Measurements from ENCODE around the gene FBXO9.
"Not testable (repeated sequence)": the region's sequence is repeated elsewhere in the genome, so short reads cannot be mapped to it uniquely, and the experiment has no call there.

The FBXO9 gene

DNA sequence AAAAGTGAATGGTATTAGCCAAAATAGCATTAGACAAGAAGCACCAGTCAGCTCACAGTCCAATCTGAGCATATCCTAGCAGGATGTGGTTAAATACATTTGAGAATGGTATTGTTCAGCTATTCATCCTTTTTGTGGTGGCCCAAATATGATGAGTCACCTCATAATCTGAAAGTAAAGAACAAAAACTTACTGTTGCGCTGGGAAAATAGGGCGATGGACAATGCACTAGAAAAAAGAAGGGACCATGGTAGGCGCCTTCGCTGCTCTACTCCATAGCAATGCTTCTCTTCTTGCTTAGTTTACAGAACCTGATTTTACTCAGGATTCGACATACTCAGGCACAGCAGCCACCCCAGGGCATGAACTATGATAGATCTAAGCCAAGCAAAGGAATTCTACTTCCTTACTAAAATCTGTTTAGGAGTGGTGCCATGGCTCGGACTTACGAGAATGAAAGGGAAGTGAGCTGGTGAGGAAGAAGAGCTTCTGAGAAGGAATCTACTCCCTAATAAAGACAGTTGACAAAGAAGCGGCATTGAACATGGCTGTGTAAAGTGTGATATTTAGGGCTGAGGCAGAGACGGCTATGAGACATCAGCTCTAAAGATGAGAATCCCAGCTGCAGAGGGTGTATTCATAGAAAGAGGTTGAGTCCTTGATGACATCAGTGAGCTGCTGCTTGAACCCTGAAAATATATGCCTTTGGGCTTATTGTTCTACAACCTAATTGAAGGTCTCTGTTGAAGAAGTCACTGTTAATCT, 16.6 kb upstream of the FBXO9 start:
- DNase-seq (ENCODE audit: low read depth), result no peak

DNA sequence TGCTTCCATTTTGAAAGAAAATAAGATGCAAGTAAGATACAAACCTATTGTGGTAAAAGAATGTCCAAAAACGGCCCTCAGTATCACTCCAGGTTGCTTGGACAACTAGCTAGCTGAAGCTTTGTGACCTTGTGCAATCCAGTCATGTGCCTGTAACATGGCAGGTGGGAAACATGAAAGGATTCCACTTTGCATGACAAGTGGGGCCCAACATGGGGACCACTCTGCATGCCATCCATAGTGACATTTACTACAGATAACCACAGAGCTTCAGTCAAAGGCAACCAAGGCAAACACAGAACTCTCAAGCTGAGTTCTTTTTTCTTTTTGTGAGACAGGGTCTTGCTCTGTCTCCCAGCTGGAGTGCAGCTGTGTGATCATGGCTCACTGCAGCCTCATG, 15.8 kb upstream of the FBXO9 start:
- DNase-seq (ENCODE audit: low read depth), result no peak

DNA sequence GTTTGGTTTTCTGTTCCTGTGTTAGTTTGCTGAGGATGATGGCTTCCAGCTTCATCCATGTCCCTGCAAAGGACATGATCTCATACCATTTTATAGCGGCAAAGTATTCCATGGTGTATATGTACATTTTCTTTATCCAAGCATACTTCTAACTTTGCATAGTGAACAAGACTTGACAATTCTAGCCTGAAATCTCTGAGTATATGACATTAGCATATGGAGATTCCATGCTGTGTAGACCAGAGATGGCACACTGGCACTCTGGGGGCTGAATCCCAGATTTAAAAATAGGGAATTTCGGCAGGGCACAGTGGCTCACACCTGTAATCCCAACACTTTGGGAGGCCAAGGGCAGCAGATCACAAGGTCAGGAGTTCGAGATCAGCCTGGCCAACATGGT, 13.1 kb upstream of the FBXO9 start:
- not testable (repeated sequence) for DNase-seq (ENCODE audit: low read depth)

DNA sequence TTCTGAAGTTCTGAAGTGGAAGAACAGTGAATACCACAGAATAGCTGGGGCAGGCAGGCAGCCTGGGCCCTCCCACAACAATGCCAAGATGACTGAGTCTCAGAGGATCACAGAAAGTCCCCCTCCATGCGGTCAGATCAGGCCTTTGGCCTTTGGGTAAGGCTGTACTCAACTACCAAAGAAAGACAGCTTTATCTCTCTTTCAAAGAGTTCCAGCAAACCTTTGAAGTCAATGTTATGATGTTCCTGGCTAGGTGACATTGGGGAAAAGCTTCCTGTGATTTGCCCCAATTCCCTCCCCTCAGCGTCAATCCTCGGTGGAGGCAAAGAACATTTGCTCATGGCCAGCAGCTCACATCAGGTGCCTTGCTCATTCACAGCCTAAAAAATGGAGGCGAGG, 10.7 kb upstream of the FBXO9 start:
- no peak for DNase-seq (ENCODE audit: low read depth)

- no peak for DNase-seq (ENCODE audit: low read depth)
Observed at GRCh38 chr6:53055873-53056272, 9.3 kb upstream of the FBXO9 start.

DNA sequence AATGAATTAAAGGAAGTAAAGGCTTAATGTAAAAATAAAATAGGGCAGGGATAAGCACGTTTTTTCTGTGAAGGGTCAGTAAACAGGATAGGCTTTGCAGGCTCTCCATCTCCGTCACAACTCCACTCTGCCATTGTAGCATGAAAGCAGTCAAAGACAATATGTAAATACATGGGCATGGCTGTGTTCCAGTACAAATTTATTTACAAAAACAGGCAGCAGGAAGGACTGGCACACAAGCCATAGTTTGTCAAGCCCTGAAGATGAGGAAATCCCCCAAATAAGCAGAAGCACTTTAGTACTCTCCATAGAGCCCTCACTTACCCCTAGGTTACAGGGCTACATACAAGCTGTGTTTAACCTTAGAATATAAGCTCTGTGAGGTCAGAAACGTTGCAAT, 8.9 kb upstream of the FBXO9 start:
- no peak for DNase-seq (ENCODE audit: low read depth)

GRCh38 chr6:53058388-53059195, 6.6 kb upstream of the FBXO9 start:
- no peak for DNase-seq (ENCODE audit: low read depth)

GRCh38 chr6:53059648-53060589, 5.3 kb upstream of the FBXO9 start:
- DNase-seq (ENCODE audit: low read depth), result no peak

GRCh38 chr6:53062169-53062539, 3.0 kb upstream of the FBXO9 start:
- DNase-seq (ENCODE audit: low read depth), result no peak

DNA sequence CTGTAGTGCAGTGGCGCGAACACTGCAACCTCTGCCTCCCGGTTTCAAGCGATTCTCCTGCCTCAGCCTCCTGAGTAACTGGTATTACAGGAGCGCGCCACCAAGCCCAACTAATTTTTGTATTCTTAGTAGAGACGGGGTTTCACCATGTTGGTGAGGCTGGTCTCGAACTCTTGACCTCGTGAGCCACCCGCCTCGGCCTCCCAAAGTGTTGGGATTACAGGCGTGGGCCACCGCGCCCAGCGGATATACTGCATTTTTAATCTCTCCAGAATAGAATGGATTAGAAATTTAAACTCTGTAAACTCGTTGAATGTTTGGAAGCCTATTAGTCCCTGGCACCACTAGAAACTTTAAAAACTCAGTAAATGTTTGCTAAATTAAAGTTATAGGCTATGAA, 949 bp upstream of the FBXO9 start:
- DNase-seq (ENCODE audit: low read depth), result not testable (repeated sequence)

DNA sequence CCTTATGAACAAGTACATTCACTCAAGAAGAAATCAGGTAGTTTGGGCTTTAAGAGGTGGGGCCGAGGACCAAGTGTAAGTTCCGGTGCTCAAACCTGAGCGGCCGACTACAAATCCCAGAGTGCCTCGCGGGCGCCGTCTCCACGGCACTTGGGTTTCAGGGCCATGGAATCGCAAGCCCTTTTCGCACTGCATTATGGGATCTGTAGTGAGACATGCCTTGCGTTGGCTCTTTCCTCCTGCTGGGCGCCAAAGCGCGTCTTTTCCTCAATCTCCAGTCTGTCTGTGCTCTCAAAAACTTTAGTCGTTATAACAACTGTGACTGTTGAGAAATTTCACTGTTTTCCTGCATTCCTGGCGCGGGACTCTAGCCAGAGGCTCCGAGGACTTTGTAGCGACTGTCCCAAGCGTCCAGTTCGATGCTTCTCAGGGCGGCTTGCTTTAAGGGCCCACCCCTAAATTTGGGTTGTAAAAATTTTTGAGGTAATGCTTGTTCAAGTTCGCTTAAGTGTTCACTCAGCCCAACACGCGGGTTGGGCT, 408 bp upstream of the FBXO9 start:
- no peak for DNase-seq (ENCODE audit: low read depth)

GRCh38 chr6:53066077-53066417, 843 bp downstream of the FBXO9 start:
- no peak for DNase-seq (ENCODE audit: low read depth)

DNA sequence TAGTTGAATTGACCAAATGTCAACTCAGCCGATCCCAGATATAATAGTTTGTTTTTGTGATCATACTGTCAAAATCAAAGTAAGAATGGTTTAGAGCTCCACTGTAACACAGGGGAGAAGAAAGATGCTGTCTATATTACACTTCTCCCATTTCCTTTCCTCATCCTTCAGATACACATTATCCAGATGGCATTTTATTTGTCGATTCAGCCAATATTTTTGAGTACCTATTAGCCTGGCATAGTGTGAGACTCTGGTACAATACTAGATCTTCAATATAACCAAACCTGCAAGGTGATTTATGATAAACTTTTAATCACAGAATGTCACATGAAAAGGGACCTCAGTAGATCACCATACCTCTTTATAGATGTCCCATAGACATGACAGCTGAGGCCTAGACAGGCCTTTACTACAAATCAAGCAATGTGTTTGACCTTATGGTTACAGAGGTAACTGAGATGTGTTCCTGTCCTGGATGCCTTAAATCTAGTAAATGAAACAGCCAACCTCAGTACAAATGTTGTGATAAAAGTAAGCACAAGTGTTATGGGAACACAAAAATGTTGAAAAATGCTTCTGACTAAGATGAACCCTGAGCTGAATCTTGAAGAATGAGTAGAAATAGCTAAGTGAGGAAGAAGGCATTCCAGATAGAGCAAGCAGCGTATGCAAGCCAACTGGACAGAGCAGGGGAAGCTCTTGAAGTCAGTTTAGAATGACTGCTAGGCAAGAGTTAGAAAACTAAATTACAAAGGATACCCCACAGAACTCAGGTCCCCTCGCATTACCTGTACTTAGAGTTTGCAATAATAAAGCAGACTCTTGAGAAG, 1.9 kb downstream of the FBXO9 start:
- DNase-seq (ENCODE audit: low read depth), result no peak

GRCh38 chr6:53067849-53068361, 2.7 kb downstream of the FBXO9 start:
- DNase-seq (ENCODE audit: low read depth), result no peak

DNA sequence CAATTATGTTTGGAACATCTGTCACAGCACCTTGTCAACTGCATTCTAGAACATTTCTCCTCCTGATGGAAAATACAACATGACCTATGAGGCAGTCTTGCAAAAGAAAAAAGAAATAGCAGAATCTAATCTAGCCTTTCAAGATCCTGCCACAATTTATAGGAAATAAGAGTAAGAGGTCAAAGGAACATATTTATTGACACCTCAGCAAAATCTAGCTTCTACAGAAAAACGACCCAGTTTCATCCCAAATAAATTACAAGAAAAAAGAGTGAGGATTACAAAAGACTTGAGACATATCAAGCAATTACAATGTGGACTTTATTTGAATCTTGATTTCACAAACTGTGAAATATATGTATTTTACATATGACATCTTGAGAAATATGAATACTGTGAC, 4.2 kb downstream of the FBXO9 start:
- no peak for DNase-seq (ENCODE audit: low read depth)

DNA sequence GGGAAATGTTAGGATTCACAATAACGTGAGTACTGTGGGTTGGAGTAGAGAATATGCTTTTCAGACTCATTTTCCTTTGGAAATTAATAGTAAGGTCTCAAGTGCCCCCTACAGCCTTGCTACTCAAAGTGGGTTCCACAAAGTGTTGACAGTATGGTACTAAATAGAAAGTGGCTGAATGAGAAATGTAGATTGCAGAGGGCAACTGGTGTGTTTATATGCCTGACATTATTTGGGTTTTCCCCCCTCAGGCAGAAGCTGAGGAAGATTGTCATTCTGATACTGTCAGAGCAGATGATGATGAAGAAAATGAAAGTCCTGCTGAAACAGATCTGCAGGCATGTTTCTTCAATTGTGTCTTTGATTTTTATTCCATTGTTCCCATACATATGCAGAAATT, 5.6 kb downstream of the FBXO9 start:
- DNase-seq (ENCODE audit: low read depth), result no peak

DNA sequence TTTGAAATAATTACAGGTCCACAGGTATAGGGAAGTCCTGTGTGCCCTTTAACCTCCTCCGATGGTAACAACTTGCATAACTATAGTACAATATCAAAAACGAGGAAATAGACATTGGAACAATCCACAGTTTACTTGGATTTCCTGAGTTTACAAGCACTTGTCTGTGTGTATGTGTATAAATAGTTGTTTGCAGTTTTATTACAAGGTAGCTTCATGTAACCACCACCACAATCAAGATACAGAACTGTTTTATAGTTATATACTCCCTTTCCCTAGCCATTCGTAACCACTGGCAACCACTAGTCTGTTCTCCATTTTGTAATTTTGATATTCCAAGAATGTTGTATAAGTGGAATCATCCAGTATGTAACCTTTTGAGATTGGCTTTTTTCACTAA, 9.1 kb downstream of the FBXO9 start:
- DNase-seq (ENCODE audit: low read depth), result no peak

DNA sequence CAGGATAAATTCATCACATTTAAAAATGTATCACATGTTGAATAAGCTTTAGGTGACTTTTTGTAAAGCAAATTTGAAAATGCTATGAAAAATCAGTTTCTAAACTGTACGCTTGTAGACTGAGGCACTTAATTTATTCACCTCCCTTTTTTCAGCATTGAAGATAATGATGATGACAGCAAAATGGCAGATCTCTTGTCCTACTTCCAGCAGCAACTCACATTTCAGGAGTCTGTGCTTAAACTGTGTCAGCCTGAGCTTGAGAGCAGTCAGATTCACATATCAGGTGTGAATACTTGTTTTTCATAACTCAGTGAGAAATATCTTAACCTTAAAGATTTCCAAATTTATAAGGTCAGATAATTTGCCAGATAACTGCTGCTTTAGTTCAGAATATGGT, 15.6 kb downstream of the FBXO9 start:
- DNase-seq (ENCODE audit: low read depth), result no peak

DNA sequence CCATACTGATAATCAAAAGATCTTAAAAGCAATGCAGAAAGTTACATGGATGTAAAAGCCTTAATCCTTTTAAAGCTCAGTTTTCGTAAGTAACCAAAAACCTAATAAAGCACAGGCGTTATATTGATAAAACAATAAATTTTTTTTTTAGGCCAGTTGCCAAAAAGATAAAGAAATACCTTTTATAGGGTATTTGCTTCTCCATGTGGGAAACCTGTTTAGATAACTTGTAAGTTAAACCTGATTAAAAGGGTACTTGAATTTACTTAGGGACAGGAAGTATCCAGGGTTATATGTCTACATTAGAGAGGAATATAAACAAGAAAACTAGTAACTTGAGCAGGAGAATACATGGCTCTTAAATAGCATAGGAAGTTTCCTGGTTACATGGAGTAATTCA, 21.1 kb downstream of the FBXO9 start:
- DNase-seq (ENCODE audit: low read depth), result no peak

GRCh38 chr6:53089948-53090347, 24.7 kb downstream of the FBXO9 start:
- no peak for DNase-seq (ENCODE audit: low read depth)

DNA sequence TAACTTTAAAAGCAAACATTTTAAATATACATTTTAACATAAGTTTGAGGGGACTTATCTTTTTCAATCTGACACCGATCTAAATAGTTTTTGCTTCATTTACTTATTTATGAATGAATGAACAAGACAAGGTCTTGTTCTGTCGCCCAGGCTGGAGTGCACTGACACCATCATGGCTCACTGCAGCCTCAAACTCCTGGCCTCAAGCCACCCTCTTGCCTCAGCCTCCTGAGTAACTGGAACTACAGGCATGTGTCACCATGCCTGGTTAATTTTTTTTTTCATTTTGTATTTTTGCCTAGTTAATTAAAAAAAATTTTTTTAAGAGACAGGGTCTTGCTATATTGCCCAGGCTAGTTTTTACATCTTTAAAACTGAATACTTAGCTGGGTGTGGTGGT, 25.4 kb downstream of the FBXO9 start:
- no peak for DNase-seq (ENCODE audit: low read depth)
